ENCODE results near the gene CEP250.

Gene CEP250, protein sequence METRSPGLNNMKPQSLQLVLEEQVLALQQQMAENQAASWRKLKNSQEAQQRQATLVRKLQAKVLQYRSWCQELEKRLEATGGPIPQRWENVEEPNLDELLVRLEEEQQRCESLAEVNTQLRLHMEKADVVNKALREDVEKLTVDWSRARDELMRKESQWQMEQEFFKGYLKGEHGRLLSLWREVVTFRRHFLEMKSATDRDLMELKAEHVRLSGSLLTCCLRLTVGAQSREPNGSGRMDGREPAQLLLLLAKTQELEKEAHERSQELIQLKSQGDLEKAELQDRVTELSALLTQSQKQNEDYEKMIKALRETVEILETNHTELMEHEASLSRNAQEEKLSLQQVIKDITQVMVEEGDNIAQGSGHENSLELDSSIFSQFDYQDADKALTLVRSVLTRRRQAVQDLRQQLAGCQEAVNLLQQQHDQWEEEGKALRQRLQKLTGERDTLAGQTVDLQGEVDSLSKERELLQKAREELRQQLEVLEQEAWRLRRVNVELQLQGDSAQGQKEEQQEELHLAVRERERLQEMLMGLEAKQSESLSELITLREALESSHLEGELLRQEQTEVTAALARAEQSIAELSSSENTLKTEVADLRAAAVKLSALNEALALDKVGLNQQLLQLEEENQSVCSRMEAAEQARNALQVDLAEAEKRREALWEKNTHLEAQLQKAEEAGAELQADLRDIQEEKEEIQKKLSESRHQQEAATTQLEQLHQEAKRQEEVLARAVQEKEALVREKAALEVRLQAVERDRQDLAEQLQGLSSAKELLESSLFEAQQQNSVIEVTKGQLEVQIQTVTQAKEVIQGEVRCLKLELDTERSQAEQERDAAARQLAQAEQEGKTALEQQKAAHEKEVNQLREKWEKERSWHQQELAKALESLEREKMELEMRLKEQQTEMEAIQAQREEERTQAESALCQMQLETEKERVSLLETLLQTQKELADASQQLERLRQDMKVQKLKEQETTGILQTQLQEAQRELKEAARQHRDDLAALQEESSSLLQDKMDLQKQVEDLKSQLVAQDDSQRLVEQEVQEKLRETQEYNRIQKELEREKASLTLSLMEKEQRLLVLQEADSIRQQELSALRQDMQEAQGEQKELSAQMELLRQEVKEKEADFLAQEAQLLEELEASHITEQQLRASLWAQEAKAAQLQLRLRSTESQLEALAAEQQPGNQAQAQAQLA (N-terminal part only)

DNA sequence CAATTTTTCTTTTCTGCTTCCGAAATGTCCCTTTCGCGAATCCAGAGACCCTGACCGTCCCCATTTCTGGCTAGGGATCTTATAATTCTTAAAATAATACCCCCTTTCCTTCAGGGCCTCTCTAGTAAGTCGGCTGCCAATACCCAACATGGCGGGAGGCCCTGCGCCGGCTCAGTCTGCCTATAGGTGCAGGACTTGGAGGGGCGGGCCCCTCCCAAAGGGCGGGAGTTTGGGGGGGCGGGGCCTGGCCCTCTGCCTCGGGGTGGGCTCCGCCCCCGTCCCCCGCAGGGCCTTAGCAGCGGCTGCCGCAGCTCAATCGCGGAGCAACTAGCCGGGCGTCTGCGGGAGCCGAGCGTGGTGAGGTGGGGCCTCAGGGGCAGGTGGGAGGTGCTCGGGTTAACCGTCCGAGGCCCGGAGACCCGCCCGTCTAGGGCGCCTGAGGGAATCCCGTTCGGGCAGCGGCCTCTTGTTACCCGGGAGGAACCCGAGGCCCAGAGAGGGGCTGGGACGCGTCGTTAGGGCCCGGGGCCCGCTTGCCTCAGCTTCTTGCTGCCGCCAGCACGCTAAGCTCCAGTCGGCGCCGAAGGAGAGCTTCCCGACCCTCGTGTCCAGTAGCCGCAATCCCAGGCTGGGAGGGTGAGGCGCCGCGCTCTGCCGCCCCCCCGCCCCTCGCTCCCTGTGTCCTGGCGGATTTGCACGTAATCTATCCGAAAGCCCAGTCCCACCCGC is at the start of gene CEP250:
Gene CEP250, plus strand, starts transcription at position 718 of the 729 bp plus-strand sequence. CDS start 6,770 bp downstream, outside the sequence.
- Histone ChIP-seq H3K9me3 (ENCODE audit: control insufficient read depth, insufficient read depth, low read length) (no peaks in the 10 kb centered on the region), H3K36me3 (ENCODE audit: control insufficient read depth, insufficient read depth, low read length) (0 out of 2 replicates have a peak, but pooled peaks cover 2% of the 10 kb centered on the region), H3K4me1 (ENCODE audit: control insufficient read depth, insufficient read depth, low read length) (no peaks in the 10 kb centered on the region), H3K27ac (ENCODE audit: low read length) (no peak within 1 kb of the TSS), H3K4me3 (ENCODE audit: low read length) (peak within 1 kb of the TSS; percentile 58; the same call in 1 of the 2 replicates), H3K27me3 (ENCODE audit: control insufficient read depth, insufficient read depth, low read length) (no peaks in the 10 kb centered on the region)
- no CpG with 5 or more reads among the region's 59 CpGs for whole genome bisulfite sequencing (ENCODE audit: insufficient coverage, insufficient read length)
- peak; percentile 80 for DNase-seq (ENCODE audit: low read depth, low spot score)

DNA sequence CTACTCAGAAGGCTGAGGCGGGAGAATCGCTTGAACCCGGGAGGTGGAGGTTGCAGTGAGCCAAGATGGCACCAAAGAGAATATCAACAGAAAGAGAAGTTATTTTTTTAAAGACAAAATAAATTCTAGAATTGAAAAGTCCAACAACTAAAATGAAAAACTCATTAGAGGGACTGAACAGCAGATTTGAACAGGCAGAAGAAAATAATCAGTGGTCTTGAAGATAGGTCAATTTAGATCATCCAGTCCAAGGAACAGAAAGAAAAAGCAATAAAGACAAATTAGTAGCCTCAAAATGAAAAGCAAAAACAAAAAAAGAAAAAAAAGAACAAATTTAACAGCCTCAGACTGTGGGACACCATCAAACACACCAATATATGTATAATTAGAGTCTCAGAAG is 49.6 kb upstream of the CEP250 start:
- Histone ChIP-seq H3K9me3 (ENCODE audit: control insufficient read depth, insufficient read depth, low read length) (no peaks in the 10 kb centered on the region), H3K27ac (ENCODE audit: low read length) (no peak overlapping the region), H3K4me1 (ENCODE audit: control insufficient read depth, insufficient read depth, low read length) (no peaks in the 10 kb centered on the region), H3K27me3 (ENCODE audit: control insufficient read depth, insufficient read depth, low read length) (no peaks in the 10 kb centered on the region), H3K4me3 (ENCODE audit: low read length) (no peak overlapping the region), H3K36me3 (ENCODE audit: control insufficient read depth, insufficient read depth, low read length) (0 out of 2 replicates have a peak, but pooled peaks cover 2% of the 10 kb centered on the region)
- no CpG with 5 or more reads among the region's 3 CpGs for WGBS (ENCODE audit: insufficient coverage, insufficient read length)
- no peak for DNase-seq (ENCODE audit: low read depth, low spot score)

DNA sequence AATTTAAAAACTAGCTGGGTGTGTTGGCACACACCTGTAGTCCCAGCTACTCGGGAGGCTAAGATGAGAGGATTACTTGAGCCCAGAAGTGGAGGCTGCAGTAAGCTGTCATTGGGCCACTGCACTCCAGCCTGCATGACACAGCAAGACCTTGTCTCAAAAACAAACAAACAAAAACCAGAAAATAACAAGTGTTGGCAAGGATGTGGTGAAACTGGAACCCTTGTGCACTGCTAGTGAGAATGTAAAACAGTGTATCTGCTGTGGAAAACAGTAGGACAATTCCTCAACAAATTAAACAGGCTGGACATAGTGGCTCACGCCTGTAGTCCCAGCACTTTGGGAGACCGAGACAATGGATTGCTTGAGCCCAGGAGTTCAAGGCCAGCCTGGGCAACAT is 47.1 kb upstream of the CEP250 start:
- H3K4me3 ChIP-seq (ENCODE audit: low read length), result no peak overlapping the region
- no peaks in the 10 kb centered on the region for H3K27me3 ChIP-seq (ENCODE audit: control insufficient read depth, insufficient read depth, low read length)
- H3K36me3 ChIP-seq (ENCODE audit: control insufficient read depth, insufficient read depth, low read length), result 0 out of 2 replicates have a peak, but pooled peaks cover 2% of the 10 kb centered on the region
- DNase-seq (ENCODE audit: low read depth, low spot score), result no peak
- no CpG with 5 or more reads among the region's 3 CpGs for WGBS (ENCODE audit: insufficient coverage, insufficient read length)
- H3K4me1 ChIP-seq (ENCODE audit: control insufficient read depth, insufficient read depth, low read length), result no peaks in the 10 kb centered on the region
- no peak overlapping the region for H3K27ac ChIP-seq (ENCODE audit: low read length)
- no peaks in the 10 kb centered on the region for H3K9me3 ChIP-seq (ENCODE audit: control insufficient read depth, insufficient read depth, low read length)

DNA sequence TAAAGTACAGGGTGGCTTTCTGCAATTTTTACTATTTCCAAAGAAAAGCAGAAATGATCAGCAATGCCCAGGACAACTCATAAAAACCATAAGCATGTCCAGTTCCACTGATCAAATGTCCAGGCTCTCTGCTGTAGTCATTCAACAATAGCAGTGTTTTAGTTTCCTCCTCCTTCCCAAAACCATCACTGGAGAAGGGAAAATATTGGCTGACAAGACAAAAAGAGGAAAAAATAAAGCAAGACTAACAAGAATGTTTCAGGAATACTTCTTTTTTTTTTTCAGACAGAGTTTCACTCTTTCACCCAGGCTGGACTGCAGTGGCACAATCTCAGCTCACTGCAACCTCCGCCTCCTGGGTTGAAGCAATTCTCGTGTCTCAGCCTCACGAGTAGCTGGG is 45.9 kb upstream of the CEP250 start:
- H3K27me3 ChIP-seq (ENCODE audit: control insufficient read depth, insufficient read depth, low read length), result no peaks in the 10 kb centered on the region
- no peaks in the 10 kb centered on the region for H3K9me3 ChIP-seq (ENCODE audit: control insufficient read depth, insufficient read depth, low read length)
- WGBS (ENCODE audit: insufficient coverage, insufficient read length), result no CpG with 5 or more reads among the region's 3 CpGs
- DNase-seq (ENCODE audit: low read depth, low spot score), result no peak
- H3K27ac ChIP-seq (ENCODE audit: low read length), result no peak overlapping the region
- H3K36me3 ChIP-seq (ENCODE audit: control insufficient read depth, insufficient read depth, low read length), result 0 out of 2 replicates have a peak, but pooled peaks cover 2% of the 10 kb centered on the region
- H3K4me3 ChIP-seq (ENCODE audit: low read length), result no peak overlapping the region
- H3K4me1 ChIP-seq (ENCODE audit: control insufficient read depth, insufficient read depth, low read length), result no peaks in the 10 kb centered on the region

DNA sequence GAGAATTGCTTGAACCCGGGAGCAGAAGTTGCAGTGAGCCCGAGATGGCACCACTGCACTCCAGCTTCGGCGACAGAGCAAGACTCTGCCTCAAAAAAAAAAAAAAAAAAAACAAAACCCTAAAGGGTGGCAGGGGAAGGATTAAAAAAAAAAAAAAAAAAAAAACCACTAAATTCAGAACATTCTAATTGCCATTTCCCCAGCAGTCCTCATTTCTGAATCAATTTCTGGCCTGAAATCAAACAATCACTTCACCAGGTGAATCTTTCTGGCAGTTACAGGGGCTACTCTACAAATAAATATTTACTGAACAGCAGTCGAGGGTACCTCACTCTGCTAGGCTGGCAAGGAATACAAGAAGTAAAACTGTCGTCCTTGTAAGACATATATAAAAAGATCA is 44.8 kb upstream of the CEP250 start:
- H3K27me3 ChIP-seq (ENCODE audit: control insufficient read depth, insufficient read depth, low read length), result no peaks in the 10 kb centered on the region
- H3K4me3 ChIP-seq (ENCODE audit: low read length), result no peak overlapping the region
- H3K9me3 ChIP-seq (ENCODE audit: control insufficient read depth, insufficient read depth, low read length), result no peaks in the 10 kb centered on the region
- H3K36me3 ChIP-seq (ENCODE audit: control insufficient read depth, insufficient read depth, low read length), result 0 out of 2 replicates have a peak, but pooled peaks cover 2% of the 10 kb centered on the region
- no peaks in the 10 kb centered on the region for H3K4me1 ChIP-seq (ENCODE audit: control insufficient read depth, insufficient read depth, low read length)
- no CpG with 5 or more reads among the region's 6 CpGs for WGBS (ENCODE audit: insufficient coverage, insufficient read length)
- no peak for DNase-seq (ENCODE audit: low read depth, low spot score)
- no peak overlapping the region for H3K27ac ChIP-seq (ENCODE audit: low read length)

DNA sequence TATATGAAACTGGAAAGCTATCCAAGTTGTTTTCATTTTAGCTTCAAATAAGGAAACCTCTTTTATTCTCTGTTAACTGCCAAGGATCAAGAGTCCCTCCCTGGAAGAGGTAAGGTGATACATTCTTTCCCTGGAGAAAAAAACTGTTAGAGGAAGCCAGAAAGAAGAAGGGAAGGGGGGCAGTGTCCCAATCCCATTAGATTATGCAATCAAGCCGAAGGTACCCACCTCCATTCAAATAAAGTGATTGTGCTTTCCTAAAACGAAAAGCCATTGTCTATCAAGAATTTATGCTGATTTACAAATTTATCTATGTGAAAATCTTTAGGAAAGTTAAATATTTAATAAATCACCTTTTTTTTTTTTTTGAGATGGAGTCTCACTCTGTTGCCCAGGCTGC is 34.1 kb upstream of the CEP250 start:
- no peaks in the 10 kb centered on the region for H3K4me1 ChIP-seq (ENCODE audit: control insufficient read depth, insufficient read depth, low read length)
- no peak overlapping the region for H3K4me3 ChIP-seq (ENCODE audit: low read length)
- H3K27me3 ChIP-seq (ENCODE audit: control insufficient read depth, insufficient read depth, low read length), result no peaks in the 10 kb centered on the region
- H3K27ac ChIP-seq (ENCODE audit: low read length), result no peak overlapping the region
- no CpG with 5 or more reads among the region's 2 CpGs for WGBS (ENCODE audit: insufficient coverage, insufficient read length)
- H3K36me3 ChIP-seq (ENCODE audit: control insufficient read depth, insufficient read depth, low read length), result no peaks in the 10 kb centered on the region
- no peak for DNase-seq (ENCODE audit: low read depth, low spot score)
- H3K9me3 ChIP-seq (ENCODE audit: control insufficient read depth, insufficient read depth, low read length), result no peaks in the 10 kb centered on the region

DNA sequence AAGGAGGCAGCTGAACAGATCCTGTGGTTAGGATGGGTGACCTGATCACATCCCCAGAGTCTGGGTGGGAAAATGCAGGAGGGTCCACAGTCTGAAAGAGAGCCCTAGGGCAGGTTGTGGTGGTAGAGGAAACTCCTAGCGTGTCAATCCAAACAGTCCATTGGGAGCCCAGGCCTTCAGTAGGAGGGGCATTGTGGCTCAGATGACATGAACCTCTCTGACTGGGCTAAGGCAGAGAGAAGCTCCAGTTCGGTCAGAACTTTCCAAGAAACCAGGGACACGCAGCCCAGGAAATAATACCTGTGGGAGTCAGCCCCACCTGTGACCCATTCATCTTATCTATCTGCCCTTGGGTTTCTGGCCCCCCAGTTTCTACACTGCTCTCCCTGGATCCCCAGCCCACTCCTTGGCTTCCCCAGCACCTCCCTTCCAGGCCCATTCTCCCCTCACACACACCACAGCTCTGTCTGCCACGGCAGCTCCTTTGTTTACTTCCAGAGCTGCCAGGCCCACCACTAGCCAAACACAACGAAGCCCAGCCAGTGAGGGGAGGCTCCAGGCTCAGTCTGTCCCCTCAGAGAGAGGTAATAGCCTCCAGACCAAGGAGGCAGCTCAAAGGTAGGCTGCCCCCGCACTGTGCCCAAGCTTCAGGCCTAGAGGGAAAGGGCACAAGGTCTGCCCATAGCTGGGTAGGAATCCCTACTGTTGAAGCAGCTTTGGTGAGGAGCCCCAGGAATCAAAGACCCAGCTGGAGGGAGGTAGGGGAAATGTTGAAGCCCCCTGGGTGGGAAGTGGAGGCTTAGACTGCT is 23.6 kb upstream of the CEP250 start:
- Histone ChIP-seq H3K36me3 (ENCODE audit: control insufficient read depth, insufficient read depth, low read length) (no peaks in the 10 kb centered on the region), H3K4me1 (ENCODE audit: control insufficient read depth, insufficient read depth, low read length) (no peaks in the 10 kb centered on the region), H3K27ac (ENCODE audit: low read length) (no peak overlapping the region), H3K4me3 (ENCODE audit: low read length) (no peak overlapping the region), H3K27me3 (ENCODE audit: control insufficient read depth, insufficient read depth, low read length) (no peaks in the 10 kb centered on the region), H3K9me3 (ENCODE audit: control insufficient read depth, insufficient read depth, low read length) (no peaks in the 10 kb centered on the region)
- DNase-seq (ENCODE audit: low read depth, low spot score), result no peak
- no CpG with 5 or more reads among the region's 6 CpGs for WGBS (ENCODE audit: insufficient coverage, insufficient read length)

DNA sequence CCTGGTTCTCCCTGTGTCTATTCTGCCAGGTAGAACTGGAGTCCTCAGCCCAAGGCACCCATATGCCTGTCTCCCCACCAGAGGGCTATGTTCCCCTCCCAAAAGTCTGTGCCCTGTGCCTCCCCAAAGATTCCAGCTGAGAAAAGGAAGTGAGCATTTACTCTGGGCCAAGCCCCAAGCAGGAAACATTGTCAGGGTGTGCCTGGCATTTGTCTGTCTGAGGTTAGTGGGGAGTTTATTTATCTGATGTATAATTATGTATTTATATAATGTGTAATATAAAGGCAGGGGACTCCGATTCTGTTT is 23.0 kb upstream of the CEP250 start:
- WGBS (ENCODE audit: insufficient coverage, insufficient read length), result no CpG with 5 or more reads among the region's 1 CpG
- Histone ChIP-seq H3K27me3 (ENCODE audit: control insufficient read depth, insufficient read depth, low read length) (no peaks in the 10 kb centered on the region), H3K36me3 (ENCODE audit: control insufficient read depth, insufficient read depth, low read length) (no peaks in the 10 kb centered on the region), H3K4me1 (ENCODE audit: control insufficient read depth, insufficient read depth, low read length) (no peaks in the 10 kb centered on the region), H3K9me3 (ENCODE audit: control insufficient read depth, insufficient read depth, low read length) (no peaks in the 10 kb centered on the region), H3K27ac (ENCODE audit: low read length) (no peak overlapping the region), H3K4me3 (ENCODE audit: low read length) (no peak overlapping the region)
- no peak for DNase-seq (ENCODE audit: low read depth, low spot score)

DNA sequence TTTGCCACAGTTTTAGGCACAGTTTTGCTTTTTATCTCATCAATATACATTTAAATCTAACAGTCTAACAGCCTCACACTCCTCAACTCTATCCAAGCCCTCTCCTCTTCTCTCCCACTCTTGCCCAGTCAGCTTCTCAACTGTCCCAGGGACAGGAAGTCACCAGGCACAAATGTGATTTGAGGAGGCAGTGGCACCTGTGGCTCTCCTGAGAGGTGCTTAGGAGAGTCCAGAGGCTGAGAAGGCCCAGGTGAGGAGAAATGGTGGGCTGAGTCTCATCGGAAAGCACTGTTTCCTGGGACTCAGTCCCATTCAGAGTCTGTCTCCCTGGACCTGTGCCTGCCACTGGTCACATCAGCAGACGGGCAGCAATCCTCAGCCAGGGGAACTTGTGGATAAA is 22.1 kb upstream of the CEP250 start:
- Histone ChIP-seq H3K4me3 (ENCODE audit: low read length) (no peak overlapping the region), H3K27me3 (ENCODE audit: control insufficient read depth, insufficient read depth, low read length) (no peaks in the 10 kb centered on the region), H3K4me1 (ENCODE audit: control insufficient read depth, insufficient read depth, low read length) (no peaks in the 10 kb centered on the region), H3K9me3 (ENCODE audit: control insufficient read depth, insufficient read depth, low read length) (no peaks in the 10 kb centered on the region), H3K27ac (ENCODE audit: low read length) (no peak overlapping the region), H3K36me3 (ENCODE audit: control insufficient read depth, insufficient read depth, low read length) (no peaks in the 10 kb centered on the region)
- DNase-seq (ENCODE audit: low read depth, low spot score), result no peak
- WGBS (ENCODE audit: insufficient coverage, insufficient read length), result no CpG with 5 or more reads among the region's 2 CpGs
